GM12878 (cell line): Measurements from ENCODE around the gene CCDC70. TPM values are rescaled to one million over a fixed set of nuclear protein-coding genes. Genes with fewer than 3 reads are reported as not detected.

Experiments
- ATAC-seq: fragments of 200-7000 bp; cut with Tn5 transposase; 3 replicates; pipeline ENCODE4 v1.9.1; 2020; ENCODE audit warnings: mild to moderate bottlenecking, moderate library complexity
- BruUV-seq: library from RNA; stranded (reverse); fragments of 400-500 nt; replicated peaks from 2 replicates; lab custom pipeline; 2021; lab: Mats Ljungman, UMichigan
- CTCF ChIA-PET: fragments of 300-600 bp; sonication (Branson Sonifier 250); formaldehyde crosslinking; extraction: SDS; loops from one replicate; lab custom pipeline; 2021; ENCODE audit warnings: inconsistent platforms; lab: Yijun Ruan, JAX
- POLR2A ChIA-PET: fragments of 350-600 bp; formaldehyde crosslinking; extraction: SDS; loops from one replicate; lab custom pipeline; 2021; ENCODE audit warnings: inconsistent platforms; lab: Charles Lee
- RAD21 ChIA-PET: fragments of 300-600 bp; sonication (Branson Sonifier 250); formaldehyde crosslinking; loops from one replicate; lab custom pipeline; 2023; ENCODE audit warnings: antibody characterized with exemption; ENCODE audit not compliant: unreplicated experiment; lab: Charles Lee
- SMC1A ChIA-PET: fragments of 300-600 bp; sonication (Branson Sonifier 250); formaldehyde crosslinking; loops from one replicate; lab custom pipeline; 2023; ENCODE audit not compliant: unreplicated experiment, uncharacterized antibody; lab: Charles Lee
- DNase-seq: peaks from one replicate; pipeline ENCODE4 v3.0.0-alpha.2; 2011; ENCODE audit warnings: low read depth, low spot score
- FAIRE-seq: peaks from 3 replicates; lab custom pipeline; 2011; peaks lifted over from hg19 to GRCh38; lab: Jason Lieb, UNC
- H2AFZ ChIP-seq: 2 replicates; pipeline ENCODE4 v1.6.0; 2011; ENCODE audit warnings: low read depth, low read length, control low read depth; ENCODE audit not compliant: control insufficient read depth
- H3K27ac ChIP-seq: 2 replicates; pipeline ENCODE4 v1.5.1; 2011; ENCODE audit warnings: control low read depth; ENCODE audit not compliant: control insufficient read depth, insufficient read depth
- H3K27me3 ChIP-seq, 2 experiments: replicated peaks in 1 of 2; 2 replicates each; pipeline versions ENCODE4 v1.6.0 to v1.6.1; 2011; ENCODE audit warnings: low read length in 1 of 2; ENCODE audit not compliant: control insufficient read depth in 2 of 2, insufficient read depth in 2 of 2
- H3K36me3 ChIP-seq, 2 experiments: 2 replicates each; pipeline ENCODE4 v1.5.1; 2011; ENCODE audit warnings: low read length in 1 of 2; ENCODE audit not compliant: control insufficient read depth in 2 of 2, insufficient read depth in 2 of 2
- H3K4me1 ChIP-seq: 2 replicates; pipeline ENCODE4 v1.6.1; 2011; ENCODE audit warnings: mild to moderate bottlenecking, low read length, moderate library complexity, mixed read lengths; ENCODE audit not compliant: control insufficient read depth, insufficient read depth
- H3K4me2 ChIP-seq: 2 replicates; pipeline ENCODE4 v1.6.0; 2011; ENCODE audit warnings: control low read depth; ENCODE audit not compliant: control insufficient read depth, insufficient read depth
- H3K4me3 ChIP-seq: fragments of 200-600 bp; sonication (generic); 2 replicates; pipeline ENCODE4 v1.5.1; 2016
- H3K79me2 ChIP-seq: 2 replicates; pipeline ENCODE4 v1.6.0; 2011; ENCODE audit warnings: low read length; ENCODE audit not compliant: control insufficient read depth, insufficient read depth
- H3K9ac ChIP-seq: 2 replicates; pipeline ENCODE4 v1.8.0; 2011; ENCODE audit warnings: low read length, control low read depth, mixed read lengths; ENCODE audit not compliant: control insufficient read depth, insufficient read depth
- H3K9me3 ChIP-seq: replicated peaks from 3 replicates; pipeline ENCODE4 v1.5.1; 2011; ENCODE audit warnings: mild to moderate bottlenecking, low read length; ENCODE audit not compliant: control insufficient read depth, insufficient read depth
- H4K20me1 ChIP-seq: 2 replicates; pipeline ENCODE4 v1.6.0; 2011; ENCODE audit not compliant: control insufficient read depth, insufficient read depth
- BCL3 ChIP-seq: IDR thresholded peaks from 2 replicates; pipeline ENCODE4 v1.6.1; 2011; ENCODE audit warnings: borderline replicate concordance, low read depth, mild to moderate bottlenecking, moderate library complexity, low read length; ENCODE audit not compliant: insufficient read depth, poor library complexity, severe bottlenecking
- E2F4 ChIP-seq: IDR thresholded peaks from 2 replicates; pipeline ENCODE4 v1.6.1; 2012; ENCODE audit warnings: low read depth, low read length, improper control_type of control experiment
- HCFC1 ChIP-seq: fragments of 150-350 bp; IDR thresholded peaks from 2 replicates; pipeline ENCODE4 v1.6.1; 2014; ENCODE audit warnings: low read length
- IRF4 ChIP-seq: IDR thresholded peaks from 2 replicates; pipeline ENCODE4 v1.6.1; 2011; ENCODE audit warnings: low read depth, low read length
- RUNX3 ChIP-seq: IDR thresholded peaks from 2 replicates; pipeline ENCODE4 v1.6.1; 2012; ENCODE audit warnings: low read length, inconsistent platforms
- SPI1 ChIP-seq: IDR thresholded peaks from 2 replicates; pipeline ENCODE4 v1.6.1; 2011; ENCODE audit warnings: low read depth, mild to moderate bottlenecking, low read length, moderate library complexity, borderline replicate concordance; ENCODE audit not compliant: insufficient read depth
- USF1 ChIP-seq: IDR thresholded peaks from 2 replicates; pipeline ENCODE4 v1.6.1; 2011; ENCODE audit warnings: borderline replicate concordance, low read depth, mild to moderate bottlenecking, moderate library complexity, mixed read lengths, low read length; ENCODE audit not compliant: insufficient read depth; ENCODE audit errors: extremely low read length
- WGBS: methylation state at CpG from one replicate; pipeline ENCODE4 v1.1.6; 2016; ENCODE audit warnings: low lambda C conversion rate; ENCODE audit not compliant: insufficient replicate concordance, insufficient coverage; ENCODE audit errors: missing lambda C conversion rate; 5-methylcytosine and 5-hydroxymethylcytosine counted together
- in situ Hi-C: fragments of 300-500 bp; cut with MboI; formaldehyde crosslinking; loops from 9 replicates; pipeline ENCODE4 v1.14.3; 2018; ENCODE audit warnings: mixed read lengths
- intact Hi-C: fragments of 100-400 bp; cut with micrococcal nuclease; formaldehyde crosslinking; loops from one replicate; pipeline ENCODE4 v1.14.2; 2022; ENCODE audit not compliant: unreplicated experiment
- polyA plus RNA-seq, 11 experiments: library from polyadenylated mRNA; depleted of rRNA in 4 of 11; unstranded in 6 of 11; stranded (reverse) in 5 of 11; fragments of >200 nt; fragmentation: Nextera tagmentation in 4 of 11; fragmentation: Illumina TruSeq in 1 of 11; extraction: Ambion mirVana in 4 of 11; extraction: Trizol in 1 of 11; gene quantifications; 1 replicate in 1 of 11; 2 replicates in 10 of 11; pipeline versions ENCODE4 v1.2.1 to v1.2.3, GENCODE V29; 2011 to 2016; ENCODE audit warnings: inconsistent platforms in 2 of 11, missing spikeins in 2 of 11, low read depth in 1 of 11
- total RNA-seq, 4 experiments: library from RNA; depleted of rRNA in 3 of 4; stranded (reverse); fragments of >200 nt in 3 of 4; fragmentation: Illumina TruSeq in 1 of 4; extraction: Trizol in 1 of 4; gene quantifications; 2 replicates each; pipeline versions ENCODE4 v1.2.1 to v1.2.3, GENCODE V29; 2013 to 2021

Gene CCDC70
- total and polyA plus RNA-seq, 10 of the 15 experiments (the other 5 are each of a cell fraction or from before 2014, with no cell fraction given), result not detected

GRCh38 chr13:51912091-51912490, 50.3 kb downstream of the CCDC70 start:
- Histone ChIP-seq H3K9me3 (no peaks in the 10 kb centered on the region), H3K79me2 (no peaks in the 10 kb centered on the region), H3K27me3 (peaks cover 0 to 4% of the 10 kb centered on the region in 2 experiments; a peak in 2 of 4 replicates), H3K36me3 (no peaks in the 10 kb centered on the region), H3K4me2 (no peak overlapping the region), H4K20me1 (no peaks in the 10 kb centered on the region)
- in situ Hi-C loops, result no loop called here
- RAD21 ChIA-PET, result interaction anchor here (1.0 to 1.7 kb wide), 3 partner anchors 14 to 216 kb away, joined by 3 to 10 read pairs (median 3); no protein-coding TSS in a partner anchor
- no peak for DNase-seq
- no peak for TF ChIP-seq BCL3
- TF ChIP-seq HCFC1, result no peak
- no peak for TF ChIP-seq E2F4
- no peak for TF ChIP-seq RUNX3
- no peak for TF ChIP-seq USF1
- TF ChIP-seq IRF4, result no peak
- peak; percentile 24; the same call in 1 of the 2 replicates for TF ChIP-seq SPI1
- TF ChIP-seq, all 136 proteins: peak for 1
- ChIA-PET SMC1A (interaction anchor here (1.2 to 3.2 kb wide), 3 partner anchors 14 to 215 kb away, joined by 4 to 12 read pairs (median 5); no protein-coding TSS in a partner anchor), CTCF (interaction anchor here (0.8 to 2.2 kb wide), 6 partner anchors 13 to 215 kb away, joined by 3 to 13 read pairs (median 4); no protein-coding TSS in a partner anchor), POLR2A (interaction anchor here (1.0 kb wide), 1 partner anchor 10 kb away, joined by 4 read pairs; no protein-coding TSS in a partner anchor)
- FAIRE-seq (peak; percentile 68), ATAC-seq (peak; percentile 25)
- Histone ChIP-seq H3K27ac (no peak overlapping the region), H3K4me3 (no peak overlapping the region), H3K9ac (no peak overlapping the region), H2AFZ (no peak overlapping the region), H3K4me1 (peaks cover 6% of the 10 kb centered on the region; the same call in 1 of the 2 replicates)
- no TSS peak for BruUV-seq
- intact Hi-C loops, result no loop called here
- 56% methylated on average over 8 of the region's 10 CpGs for WGBS
